Femur (tissue), 1 donor: ENCODE results near the gene DEPDC5.

ENCODE experiments used
- DNase-seq: peaks from one replicate; pipeline ENCODE4 v3.0.0-alpha.2; 2017

The DEPDC5 gene

DNA sequence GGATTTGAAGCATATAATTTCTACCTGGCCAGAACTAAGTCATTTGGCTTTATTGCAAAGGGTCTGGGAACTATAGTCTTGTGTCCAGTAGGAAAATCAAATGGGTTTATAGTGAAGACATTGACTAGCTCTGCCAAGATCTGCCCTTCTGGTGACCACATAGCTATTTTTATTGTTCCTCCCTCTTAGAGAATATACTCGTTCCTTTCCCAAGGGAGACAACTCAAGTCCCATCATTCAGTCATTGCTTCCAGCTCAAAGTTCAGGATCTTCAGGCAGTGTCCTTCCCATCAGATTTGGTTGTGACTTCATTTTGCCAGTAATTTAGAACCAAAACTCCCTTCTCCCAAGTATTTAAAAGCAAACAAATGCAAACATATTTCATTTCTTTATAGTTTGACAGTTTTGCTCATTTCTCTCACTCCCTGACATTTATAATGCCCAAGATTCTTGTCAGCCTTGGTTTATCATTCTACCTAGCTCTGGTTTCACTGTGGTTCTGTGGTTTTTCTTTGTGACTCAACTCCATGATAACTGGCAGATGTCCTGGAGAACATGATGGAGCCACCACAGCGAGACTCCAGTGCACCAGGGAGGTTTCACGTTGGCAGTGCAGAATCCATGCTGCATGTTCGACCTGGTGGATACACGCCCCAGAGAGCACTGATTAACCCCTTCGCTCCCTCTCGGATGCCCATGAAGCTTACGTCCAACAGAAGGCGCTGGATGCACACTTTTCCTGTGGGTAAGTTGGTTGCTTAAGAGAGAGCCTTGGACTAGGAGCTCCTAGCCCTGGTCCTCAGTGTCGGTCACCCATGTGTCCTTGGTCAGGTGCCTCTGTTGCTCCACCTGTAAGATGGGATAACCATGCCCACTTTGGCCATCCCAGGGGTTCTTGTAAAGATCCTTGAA, 64.9 kb downstream of the DEPDC5 start:
- no peak for DNase-seq

DNA sequence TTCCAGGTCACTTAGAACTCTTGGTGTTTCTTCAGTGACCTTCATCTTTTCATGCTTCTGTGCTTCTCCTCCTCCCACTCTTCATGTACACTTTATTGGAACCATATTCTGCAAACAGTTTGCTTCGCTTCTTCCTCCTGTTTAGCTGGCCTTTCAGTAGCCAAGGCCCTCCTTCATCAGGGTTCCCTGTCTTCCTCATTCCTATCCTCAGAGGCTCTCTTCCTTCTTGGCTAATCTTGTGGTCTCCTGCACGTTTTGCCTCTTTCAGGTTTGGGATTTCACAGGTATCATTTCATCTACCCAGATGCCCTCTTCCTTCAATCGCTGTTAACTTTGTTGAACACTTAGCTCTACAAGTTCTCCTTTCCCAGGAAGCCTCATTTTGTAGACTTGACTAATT, 66.8 kb downstream of the DEPDC5 start:
- DNase-seq: no peak

GRCh38 chr22:31821572-31821971, 67.8 kb downstream of the DEPDC5 start:
- no peak for DNase-seq

DNA sequence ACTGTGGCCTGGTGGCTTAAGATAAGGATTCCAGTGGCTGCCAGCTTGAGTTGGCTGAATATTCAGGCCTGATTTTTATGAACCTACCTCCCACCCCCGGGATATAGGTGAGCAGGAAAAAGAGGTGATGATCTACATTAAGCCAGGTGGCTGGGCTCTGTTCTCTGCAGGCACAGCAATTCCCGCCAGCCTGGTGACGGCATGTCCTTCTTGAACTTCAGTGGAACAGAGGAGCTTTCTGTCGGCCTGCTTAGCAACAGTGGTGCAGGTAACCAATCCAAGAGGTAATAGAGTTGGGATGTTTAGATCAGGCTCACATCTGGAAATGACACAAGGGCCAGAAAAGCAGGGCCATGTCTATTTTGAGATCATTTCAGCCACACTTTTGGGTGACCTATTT, 68.7 kb downstream of the DEPDC5 start:
- DNase-seq: no peak

DNA sequence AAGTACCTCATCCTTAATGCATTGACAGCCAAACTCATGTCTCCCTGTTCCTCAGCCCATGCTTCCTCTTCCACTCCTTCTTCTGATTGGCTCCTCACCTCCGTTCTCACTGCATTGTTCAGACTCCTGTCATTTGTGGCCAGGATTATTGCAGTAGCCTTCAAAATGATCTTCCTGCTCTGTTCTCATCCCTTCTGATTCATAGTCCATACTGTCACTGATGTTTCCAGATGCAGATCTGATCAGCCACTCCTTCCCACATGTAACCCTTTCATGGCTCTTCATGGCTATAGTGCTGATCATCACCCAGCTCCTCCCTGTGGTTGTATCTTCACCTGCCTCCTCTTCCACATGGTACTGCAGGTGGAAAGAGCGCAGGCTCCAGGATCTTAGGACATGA, 71.7 kb downstream of the DEPDC5 start:
- no peak for DNase-seq

- DNase-seq: no peak
Observed at GRCh38 chr22:31826443-31826842, 72.6 kb downstream of the DEPDC5 start.

GRCh38 chr22:31828739-31829138, 74.9 kb downstream of the DEPDC5 start:
- DNase-seq: no peak

DNA sequence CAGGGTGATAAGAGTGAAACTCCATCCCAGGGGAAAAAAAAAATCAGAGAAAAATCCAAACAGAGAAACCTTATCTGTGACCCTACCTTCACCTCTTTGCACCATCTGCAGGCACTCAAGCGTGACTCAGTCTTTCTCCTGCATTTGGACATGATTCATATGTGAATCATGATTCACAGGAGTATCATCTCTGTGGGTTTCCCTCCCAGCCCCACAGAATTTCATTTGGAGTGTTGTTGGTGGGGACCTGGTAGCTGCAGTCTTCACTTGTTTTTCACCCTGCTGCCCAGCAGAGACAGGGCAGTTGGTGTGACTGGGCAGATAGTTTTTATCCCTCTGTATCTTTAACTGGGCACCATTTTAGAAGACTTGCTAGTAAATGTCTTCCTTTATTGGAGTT, 75.7 kb downstream of the DEPDC5 start:
- no peak for DNase-seq

- DNase-seq: no peak
Observed at GRCh38 chr22:31830721-31831070, 76.9 kb downstream of the DEPDC5 start.

DNA sequence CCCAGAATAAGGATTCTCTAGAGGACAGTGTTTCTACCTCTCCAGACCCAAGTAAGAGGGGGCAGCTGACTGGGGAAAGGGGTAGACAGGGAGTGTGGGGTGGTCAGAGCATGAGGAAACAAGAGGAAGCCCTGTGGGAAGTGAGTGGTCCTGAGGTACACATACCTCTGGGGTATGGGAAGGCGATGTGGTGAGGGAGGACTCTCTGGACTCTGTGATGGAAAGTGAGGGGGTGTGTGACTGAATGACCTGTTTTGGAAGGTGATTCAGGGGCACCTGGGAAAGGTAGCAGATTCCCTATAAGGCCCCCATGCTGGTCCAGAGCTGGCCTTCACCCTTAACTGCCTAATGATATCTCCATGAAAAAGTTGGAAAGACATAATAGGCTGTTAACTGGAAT, 80.1 kb downstream of the DEPDC5 start:
- no peak for DNase-seq

DNA sequence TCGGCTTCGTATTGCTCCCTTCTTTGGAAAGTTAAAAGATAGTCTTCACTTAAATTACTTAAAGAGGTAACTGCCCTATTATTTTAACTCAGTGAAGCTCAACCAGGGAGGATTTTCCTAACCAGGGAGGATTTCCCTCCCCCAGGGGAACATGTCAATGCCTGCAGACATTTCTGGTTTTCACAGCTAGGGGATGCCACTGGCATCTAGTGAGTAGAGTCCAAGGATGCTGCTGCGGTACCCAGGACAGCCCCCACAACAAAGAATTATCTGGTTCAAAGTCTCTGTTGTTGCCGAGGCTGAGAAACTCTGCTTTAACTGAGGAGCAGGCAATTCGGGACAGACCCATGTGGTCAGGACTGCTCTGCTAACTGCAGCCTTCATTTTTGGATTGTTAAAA, 82.2 kb downstream of the DEPDC5 start:
- no peak for DNase-seq

GRCh38 chr22:31838917-31839316, 85.1 kb downstream of the DEPDC5 start:
- DNase-seq: no peak

GRCh38 chr22:31839986-31840385, 86.2 kb downstream of the DEPDC5 start:
- no peak for DNase-seq

- DNase-seq: no peak
Observed at GRCh38 chr22:31840585-31840984, 86.8 kb downstream of the DEPDC5 start.

- no peak for DNase-seq
Observed at GRCh38 chr22:31841078-31841827, 87.4 kb downstream of the DEPDC5 start.

DNA sequence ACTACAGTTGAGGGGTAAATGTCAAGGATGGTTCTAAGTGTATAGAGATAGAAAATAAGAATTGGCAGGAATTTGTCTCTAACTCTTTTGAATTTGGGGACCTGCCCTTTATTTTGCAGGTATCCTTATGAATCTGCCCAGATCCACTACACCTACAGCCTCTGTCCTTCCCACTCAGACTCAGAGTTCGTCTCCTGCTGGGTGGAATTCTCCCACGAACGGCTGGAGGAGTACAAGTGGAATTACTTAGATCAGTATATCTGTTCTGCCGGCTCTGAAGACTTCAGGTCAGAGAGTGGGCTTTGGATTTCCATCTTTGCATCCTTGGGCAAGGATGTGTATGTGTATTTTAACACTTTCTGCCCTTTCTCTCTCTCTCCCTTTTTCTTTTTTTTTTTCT, 89.7 kb downstream of the DEPDC5 start:
- DNase-seq: no peak

DNA sequence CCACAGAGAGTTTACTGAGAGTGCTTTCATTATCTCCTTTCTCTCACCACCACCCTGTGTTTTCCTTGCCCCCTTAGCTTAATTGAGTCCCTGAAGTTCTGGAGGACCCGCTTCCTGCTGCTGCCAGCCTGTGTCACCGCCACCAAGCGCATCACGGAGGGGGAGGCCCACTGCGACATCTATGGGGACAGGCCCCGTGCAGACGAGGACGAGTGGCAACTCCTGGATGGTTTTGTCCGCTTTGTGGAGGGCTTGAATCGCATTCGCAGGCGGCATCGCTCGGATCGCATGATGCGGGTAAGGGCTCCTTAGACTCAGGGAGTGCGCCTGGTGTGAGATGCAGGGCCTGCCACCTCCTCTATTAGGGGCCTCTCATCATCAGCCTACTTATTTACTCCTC, 91.1 kb downstream of the DEPDC5 start:
- DNase-seq: no peak

GRCh38 chr22:31846161-31847115, 92.6 kb downstream of the DEPDC5 start:
- DNase-seq: no peak

DNA sequence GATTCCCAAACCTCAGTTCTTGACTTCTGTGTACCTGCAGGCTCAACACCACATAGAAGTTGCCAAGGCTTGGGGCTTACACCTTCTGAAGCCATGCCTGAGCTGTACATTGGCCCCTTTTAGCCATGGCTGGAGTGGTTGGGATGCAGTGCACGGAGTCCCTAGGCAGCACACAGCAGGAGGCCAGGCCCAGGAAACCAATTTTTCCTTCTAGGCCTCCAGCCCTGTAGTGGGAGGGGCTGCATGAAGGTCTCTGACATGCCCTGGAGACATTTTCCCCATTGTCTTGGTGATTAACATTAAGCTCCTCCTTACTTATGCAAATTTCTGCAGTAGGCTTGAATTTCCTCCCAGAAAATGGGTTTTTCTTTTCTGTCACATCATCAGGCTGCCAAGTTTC, 94.6 kb downstream of the DEPDC5 start:
- DNase-seq: no peak

GRCh38 chr22:31850135-31850534, 96.3 kb downstream of the DEPDC5 start:
- DNase-seq: no peak

- DNase-seq: no peak
Observed at GRCh38 chr22:31852691-31853421, 99.0 kb downstream of the DEPDC5 start.

DNA sequence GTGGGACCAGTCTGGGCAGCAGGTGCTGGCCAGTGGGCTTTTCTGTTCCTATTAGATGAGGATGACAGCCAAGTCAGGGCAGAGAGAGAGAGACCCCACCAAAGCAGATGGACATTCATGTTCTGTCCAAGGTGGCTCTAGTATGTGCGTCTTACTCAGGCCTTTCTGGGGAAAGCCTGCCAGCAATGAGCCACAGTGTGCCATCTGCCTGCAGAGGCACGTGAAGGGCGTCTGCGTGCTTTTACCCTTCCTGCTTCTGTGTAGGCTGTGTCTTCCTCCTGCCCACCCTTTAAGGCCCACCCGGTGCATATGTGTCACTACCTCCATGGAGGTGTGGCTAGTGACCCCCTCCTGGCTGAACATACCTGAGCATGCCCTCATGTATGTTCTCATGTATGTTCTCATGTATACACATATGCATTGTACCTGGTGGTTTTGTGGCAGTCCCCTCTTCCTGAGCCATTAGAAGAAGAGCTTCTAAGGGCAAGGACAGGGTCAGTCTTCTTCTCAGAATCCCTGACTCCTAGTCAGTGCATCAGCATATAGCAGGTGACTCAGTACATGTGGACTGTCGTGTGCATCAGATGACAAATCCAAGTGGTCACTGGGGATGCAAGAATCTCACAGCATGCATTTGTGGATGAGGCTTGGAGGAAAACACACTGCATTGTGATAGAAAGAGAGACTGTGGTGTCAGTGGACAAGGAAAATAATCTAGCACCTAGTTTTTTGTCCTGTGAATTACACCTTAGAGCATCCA, 100.1 kb downstream of the DEPDC5 start:
- DNase-seq: no peak
